GM15510 (cell line): ENCODE results near the gene LIF.

Source experiments
- POLR2A ChIP-seq: IDR thresholded peaks from 3 replicates; pipeline ENCODE4 v1.6.1; 2011; ENCODE audit warnings: borderline replicate concordance; ENCODE audit not compliant: insufficient read length; ENCODE audit errors: extremely low read depth

The LIF gene

DNA sequence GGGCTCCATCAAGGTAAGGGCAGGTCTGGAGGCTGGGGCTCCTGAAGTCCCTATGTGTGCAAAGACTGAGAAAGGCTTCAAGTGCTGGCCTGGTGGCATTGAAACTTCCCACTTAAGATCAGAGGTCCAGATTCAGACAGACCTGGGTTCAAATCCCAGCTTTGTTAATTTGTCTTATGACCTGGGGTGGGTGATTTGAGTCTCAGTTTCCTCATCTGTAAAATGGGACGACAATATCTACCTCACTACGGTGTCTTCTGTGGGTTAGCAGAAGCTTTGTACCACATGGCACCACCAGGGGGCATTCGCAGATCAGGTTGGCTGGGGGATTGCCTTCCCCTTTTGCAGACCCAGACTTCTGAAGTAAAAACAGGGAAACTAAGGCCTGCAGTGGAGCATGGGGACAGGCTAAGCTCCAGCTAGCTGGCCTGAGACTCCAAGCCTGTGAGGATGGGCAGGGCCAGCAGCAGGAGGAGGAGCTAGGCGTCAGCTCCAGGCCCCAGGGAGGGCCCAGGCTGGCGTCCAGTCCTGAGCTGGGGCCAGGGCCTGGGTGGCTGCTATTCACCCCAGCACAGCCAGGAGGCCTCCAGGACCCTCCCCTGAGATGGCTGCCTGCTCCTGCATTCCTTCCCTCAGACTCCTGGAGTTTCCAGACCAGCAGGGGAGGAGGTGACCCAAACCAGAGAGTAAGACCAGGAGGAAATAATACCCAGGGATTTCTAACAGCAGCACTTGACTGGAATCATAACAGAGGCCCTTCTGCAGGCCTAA is 41.3 kb upstream of the LIF start:
- TF ChIP-seq POLR2A: no peak

DNA sequence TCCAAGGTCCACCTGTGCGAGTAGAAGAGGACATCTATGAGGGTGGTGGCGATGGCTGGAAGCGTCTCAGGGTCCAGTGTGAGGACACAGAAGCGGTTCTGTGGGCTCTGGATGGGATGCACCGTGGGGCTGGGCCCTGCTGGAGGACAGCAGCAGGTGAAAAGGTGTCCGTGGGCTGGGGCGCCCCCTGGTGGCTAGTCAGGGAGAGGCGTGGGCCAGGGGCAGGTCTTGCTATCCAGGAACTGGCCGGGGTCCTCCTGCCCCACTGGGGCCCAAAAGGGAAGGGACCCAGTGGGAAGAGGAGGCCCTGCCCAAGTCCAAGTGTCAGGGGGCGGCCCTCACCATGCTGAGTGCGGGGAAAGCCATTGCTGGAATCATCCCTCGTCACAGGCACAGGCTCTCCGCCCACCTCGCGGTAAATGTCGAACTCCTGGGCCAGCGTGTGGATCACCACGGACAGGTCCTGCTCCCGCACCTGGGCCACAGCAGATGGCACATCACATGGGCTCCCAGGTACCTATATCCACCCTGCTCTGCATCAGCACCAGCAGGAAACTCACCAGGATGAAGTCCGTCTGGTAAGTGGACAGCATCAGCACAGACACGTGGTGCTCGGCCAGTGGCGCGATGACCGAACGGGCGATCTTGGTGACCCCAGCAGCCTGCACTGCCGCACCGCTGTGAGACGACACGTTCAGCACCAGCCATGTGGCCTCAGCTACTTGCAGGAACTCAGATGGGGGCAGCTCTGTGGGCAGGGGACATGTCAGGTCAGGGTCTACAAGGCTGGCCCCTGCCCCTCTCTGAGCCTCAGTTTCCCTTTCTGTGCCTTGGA is 40.5 kb upstream of the LIF start:
- no peak for TF ChIP-seq POLR2A

DNA sequence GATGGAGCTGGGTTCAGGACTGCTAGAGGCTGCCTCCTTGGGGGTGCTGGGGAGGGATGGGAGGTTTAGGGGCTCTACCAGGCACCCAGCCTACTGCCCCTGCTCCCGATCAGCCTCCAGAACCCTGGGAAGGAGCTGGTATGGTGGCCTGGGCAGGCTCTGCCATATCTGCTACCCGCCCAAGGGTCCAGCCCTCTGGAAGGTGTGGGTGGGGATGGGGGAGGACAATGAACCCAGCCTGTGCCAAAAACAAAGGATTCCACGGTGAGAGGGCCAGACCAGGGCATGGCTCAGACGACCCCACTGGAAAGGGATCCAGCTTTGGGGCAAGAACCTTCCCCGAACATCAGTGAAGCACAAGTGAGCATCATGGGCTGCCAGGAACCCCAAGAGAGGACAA is 39.8 kb upstream of the LIF start:
- no peak for TF ChIP-seq POLR2A

DNA sequence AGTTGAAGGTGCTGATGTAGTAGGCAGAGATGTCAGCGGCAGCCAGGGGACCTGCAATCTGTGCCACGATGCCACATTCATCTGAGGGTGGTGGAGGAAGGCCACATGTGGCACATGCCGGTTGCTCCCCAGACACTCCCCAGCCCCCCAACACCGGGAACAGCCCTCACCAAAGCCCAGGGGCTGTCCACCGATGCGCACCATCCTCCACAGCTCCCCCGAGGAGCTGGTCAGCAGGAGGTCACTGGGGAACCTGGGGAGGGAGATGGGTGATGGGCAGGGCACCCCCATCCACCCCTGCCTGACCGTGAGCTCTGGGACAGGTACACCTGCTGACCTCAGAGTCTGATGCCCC is 39.3 kb upstream of the LIF start:
- TF ChIP-seq POLR2A: no peak

DNA sequence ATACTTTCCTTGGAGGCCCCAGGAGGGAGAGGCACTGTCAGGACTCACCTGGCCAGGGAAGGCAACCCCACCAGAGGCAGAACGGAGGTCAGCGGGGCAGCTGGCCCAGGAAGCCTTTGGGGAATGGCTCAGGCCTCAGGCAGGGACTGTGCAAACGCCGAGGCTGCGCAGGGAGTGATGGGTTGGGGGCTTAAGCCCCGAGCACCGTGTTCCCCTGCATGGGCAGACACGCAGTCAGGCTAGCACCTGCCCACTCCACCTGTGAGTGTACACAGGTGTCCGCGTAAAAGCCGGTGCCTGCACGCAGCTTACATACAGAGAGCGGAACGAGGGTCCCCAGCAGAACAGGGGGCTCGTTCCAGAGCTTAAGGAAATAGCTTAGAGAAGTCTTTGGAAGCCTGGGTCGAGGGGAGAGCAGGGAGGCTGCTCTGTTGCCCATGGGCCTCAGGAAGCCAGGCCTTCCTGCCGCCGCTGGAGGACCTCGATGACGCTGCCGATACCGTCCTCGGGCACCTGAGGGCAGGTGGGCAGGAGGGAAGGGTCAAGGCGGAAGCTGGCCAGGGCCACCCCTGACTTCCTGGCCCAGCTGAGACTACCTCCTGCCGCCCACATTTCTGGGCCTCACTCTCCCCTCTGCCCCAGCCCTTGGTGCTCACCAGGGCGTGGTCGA is 38.8 kb upstream of the LIF start:
- TF ChIP-seq POLR2A: no peak

DNA sequence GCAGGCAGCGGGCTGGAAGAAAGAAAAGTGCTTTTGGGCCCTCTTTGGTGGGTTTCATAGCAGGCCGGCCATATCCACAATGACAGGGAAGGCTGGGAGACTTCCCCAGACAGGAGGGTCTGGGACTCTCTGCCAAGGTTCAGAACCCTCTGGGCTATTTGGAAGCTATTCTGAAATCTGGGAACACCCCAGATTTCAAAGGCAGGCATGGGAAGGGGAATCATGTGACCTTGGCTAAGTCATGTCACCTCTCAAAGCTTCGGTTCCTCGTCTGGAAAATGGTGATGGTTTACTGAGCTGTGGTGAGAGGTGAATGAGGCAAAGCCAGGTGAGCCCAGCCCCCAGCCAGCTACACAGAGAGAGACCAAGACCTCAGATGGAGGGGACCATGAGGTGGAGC is 38.1 kb upstream of the LIF start:
- no peak for TF ChIP-seq POLR2A

DNA sequence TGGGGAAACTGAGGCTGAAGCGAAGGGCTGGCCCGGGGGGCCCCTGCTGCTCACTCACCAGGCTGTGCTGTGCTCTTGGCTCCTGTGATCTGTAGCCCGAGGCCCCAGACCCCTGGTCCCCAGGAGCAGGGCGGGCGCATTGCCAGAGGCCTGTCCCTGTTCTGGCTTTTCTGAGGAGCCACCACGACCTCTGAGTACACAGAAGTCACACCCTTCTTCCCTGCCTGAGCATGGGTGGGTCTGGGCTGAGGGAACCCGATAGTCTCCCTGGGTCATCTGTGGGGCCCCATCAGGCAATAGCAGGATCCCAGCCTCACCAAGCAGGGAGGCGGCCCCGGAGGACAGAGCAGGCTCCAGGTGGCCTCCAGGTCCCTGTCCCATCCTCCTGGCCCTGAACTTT is 37.6 kb upstream of the LIF start:
- no peak for TF ChIP-seq POLR2A

DNA sequence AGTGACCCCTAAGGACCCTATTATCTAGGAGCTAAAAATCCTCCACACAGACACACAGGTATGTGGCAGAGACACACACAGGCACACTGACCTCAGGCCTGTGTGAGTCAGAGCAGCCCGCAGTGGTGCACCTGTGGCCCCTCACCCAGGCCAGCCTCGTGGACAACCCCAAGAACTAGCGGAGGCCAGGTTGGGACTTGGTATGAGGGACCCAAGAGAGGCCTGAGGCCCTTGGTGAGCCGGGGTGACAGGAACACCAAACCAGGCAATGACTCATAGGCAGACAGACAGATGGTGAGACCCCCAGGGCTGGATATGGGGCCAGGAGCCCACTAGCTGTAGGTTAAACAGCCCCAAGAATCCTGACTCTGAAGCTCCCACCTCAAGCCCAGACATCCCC is 36.8 kb upstream of the LIF start:
- TF ChIP-seq POLR2A: no peak

DNA sequence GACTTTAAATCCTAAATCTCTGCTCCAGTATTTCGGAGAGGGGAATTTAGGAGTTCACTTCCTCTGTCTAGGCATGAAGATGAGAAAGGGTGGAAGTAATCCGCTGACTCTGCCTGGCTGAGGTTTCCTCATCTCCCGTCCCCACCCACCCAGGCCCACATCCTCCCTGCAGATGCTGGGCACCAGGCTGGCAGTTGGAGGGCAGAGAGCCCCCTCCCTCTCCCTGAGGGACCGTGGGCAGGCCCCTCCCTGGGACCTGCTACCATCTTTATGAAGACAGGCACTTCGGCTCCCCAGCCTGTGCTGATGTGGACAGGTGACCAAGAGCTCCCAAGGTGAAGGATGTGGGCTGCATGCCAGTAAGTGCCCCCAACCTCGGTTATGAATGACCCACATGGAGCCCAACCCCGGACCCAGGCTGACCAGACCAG is 36.1 kb upstream of the LIF start:
- no peak for TF ChIP-seq POLR2A

DNA sequence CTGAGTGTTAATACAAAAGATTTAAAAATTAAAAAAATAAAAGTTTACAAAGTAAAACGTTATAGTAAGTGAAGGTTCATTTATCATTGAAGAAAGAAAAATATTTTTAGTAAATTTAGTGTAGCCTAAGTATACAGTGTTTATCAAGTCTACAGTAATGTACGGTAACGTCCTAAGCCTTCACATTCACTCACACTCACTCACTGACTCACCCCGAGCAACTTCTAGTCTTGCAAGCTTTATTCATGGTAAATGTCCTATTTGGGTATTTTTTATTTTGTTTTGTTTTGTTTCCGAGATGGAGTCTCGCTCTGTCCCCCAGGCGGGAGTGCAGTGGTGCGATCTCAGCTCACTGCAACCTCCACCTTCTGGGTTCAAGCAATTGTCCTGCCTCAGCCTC is 33.9 kb upstream of the LIF start:
- TF ChIP-seq POLR2A: no peak

DNA sequence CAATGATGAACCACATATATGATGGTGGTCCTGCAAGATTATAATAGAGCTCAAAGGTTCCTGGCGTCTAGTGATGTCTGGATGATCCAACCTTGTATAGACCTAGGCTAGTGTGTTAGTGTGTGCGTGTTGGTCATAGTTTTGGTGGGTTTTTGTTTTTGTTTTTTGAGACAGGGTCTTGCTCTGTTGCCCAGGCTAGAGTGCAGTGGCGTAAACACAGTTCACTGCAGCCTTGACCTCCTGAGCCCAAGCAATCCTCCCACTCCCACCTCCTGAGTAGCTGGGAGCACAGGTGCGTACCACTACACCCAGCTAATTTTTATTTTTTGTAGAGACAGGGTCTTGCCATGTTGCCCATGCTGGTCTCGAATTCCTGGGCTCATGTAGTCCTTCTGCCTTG is 33.4 kb upstream of the LIF start:
- no peak for TF ChIP-seq POLR2A

DNA sequence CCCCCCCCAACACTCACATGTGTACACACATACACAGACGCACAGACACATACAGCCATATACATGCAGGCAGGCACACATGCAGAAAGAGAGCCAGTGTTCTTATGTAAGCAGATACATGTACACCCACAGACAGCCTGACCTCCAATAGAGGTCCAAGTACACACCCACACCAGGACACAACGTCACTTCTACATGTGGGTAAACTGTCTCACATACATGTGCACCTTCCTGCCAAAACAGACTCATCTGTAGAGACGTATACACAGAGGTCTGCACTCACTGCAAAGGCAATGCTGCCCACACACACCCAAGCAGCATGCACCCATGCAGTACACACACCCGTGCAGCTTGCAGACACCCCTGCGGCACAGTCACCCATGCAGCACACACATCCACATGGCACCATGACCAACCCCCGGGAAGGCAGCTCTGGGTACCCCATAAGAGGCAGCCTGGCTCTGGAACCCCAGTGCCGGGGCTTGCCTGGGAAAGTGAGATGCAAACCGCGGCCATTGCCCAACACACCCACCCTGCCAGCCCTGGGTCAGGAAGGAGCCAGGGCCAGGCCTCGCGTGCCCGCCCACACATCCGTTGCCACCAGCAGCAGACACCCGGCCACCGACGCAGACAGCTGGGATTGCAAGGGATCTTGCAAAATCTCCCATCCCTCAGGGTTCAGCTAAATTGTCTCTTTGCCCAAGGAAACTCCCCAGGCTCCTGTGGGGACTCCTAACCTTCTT is 32.7 kb upstream of the LIF start:
- no peak for TF ChIP-seq POLR2A

DNA sequence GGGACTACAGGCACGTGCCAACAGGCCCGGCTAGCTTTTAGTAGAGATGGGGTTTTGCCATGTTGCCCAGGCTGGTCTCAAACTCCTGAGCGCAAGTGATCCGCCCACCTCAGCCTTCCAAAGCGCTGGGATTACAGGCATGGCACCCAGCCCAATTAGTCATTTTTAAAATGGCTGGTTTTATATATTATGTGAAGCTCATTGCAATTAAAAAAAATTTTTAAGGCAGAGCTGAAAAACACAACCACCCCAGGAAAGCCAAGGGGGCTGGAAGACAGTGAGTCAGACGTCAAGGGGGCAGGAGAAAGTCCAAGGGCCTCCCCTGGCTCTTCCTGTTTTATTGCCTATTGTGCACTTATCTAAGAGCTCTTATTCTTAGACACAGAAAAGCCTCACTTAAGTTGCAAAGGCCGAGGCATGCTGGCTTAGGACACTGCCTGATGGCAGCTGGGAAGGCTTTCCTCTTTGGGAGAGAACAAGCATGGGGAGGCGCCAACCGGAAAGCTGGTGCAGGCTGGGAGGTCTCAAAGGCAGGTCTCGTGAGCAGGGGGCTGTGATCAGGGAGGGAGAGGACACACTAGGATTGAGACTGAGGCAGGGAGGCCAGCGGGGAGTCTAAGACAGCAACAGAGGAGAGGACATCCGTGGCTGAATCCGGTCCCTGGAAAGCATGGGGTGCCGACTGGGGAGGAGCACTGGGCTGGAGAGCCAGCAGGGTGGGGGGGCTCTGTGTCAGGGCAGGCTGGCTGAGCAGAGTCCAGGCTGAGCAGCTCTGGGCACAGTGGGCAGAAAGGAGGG is 31.2 kb upstream of the LIF start:
- no peak for TF ChIP-seq POLR2A

DNA sequence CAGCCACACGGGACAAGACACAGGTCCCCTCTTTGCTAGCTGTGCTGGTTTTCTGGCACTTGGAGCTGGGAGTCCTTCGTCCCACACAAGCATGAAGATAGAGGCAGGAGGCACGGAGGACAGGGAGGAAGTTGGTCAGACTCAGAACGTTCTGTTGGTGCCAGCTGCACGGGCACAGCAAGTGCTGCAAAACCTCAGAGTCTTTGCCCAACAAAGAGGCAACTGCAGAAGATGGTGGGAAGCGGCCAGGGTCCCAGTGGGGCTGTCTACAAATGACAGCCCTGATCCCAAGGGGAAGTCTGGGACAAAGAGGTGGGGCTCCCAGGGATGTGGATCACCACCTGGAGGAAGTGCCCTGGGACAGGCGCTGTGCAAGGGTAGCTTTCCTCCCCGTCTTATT is 29.5 kb upstream of the LIF start:
- no peak for TF ChIP-seq POLR2A

DNA sequence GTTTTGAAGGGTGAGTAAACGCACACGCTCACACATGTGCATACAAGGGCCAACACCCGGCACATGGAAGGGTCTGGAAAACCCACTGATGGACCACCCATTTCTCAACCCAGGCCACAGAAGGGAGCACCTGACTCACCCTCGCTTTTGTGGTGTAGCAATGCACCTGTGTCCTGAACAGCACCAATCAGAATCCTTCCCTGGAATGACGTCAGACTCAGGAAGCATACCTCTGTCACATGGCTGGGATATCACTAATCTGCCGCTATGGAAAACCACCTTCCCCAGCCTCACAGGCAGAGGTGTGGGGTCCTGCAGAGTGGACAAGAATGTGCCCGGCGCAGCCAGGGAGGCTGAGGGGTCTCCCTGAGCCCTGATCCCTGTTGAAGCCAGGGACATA is 29.1 kb upstream of the LIF start:
- TF ChIP-seq POLR2A: no peak

DNA sequence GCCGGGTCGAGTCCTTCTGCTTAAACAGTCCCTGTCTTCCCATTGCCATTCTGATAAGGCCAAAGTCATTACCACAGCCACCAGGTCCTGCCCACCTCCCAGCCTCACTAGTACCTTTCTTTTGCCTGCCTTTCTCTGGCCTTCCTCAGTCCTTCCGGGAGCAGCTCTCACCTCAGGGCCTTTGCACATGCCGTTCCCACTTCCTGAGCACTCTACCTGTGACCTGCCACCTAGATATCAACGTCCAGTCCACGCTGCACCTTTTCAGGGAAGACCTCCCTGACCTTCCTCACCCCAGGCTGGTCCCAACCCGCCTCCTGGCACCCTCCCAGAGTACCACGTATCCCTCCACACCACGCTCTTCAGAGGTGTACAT is 27.9 kb upstream of the LIF start:
- no peak for TF ChIP-seq POLR2A
